ENCODE data around the gene BRD4.
A peak's percentile ranks its signal among the peaks of the same experiment; 100 is the strongest.

BRD4 gene

DNA sequence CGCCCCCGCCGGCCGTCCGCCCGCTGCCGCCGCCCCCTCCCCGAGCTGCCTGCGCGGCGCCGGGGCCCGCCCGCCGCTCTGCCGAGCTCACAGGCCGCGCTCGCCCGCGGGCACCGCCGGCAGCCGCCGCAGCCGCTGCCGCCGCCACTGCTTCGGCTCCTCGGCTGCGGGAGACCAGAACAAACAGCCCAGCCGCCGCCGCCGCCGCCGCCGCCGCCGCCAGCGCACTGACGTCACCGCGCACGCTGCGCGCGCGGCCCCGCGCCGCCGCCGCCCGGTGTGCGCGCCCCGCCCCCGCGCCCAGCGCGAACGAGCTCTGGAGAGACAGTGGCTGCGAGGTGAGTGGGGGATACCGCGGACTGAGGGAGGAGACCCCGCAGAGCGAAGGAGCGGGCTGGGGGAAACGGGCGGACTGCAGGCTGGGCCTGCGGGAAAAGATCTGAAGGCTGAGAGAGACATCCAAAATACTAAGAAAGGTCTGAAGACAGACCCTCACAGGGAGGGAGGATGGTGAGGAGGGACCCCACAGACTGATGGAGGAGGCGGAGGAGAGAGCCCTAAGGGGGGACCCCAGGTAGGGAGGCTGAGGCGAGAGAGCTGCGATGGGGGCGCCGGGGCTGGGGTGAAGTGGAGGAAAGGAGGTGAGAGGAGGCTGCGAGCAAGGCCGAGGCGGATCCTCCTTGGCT lies at the start of gene BRD4:
Gene BRD4, minus strand, starts transcription at position 229 of the 686 bp plus-strand sequence. CDS start 59,440 bp downstream, outside the sequence.
- Histone ChIP-seq H3K27ac (ENCODE audit: low read length) (peak within 1 kb of the TSS; percentile 90), H3K4me3 (ENCODE audit: low read length) (peak within 1 kb of the TSS; percentile 93), H3K9ac (ENCODE audit: low read depth, low read length) (peak within 1 kb of the TSS; percentile 95), H3K27me3 (ENCODE audit: insufficient read depth, low read length) (no peaks in the 10 kb centered on the region), H3K4me1 (ENCODE audit: insufficient read depth, low read length) (peaks cover 6% of the 10 kb centered on the region; the same call in 1 of the 2 replicates), H3K36me3 (ENCODE audit: insufficient read depth, low read depth, low read length) (no peaks in the 10 kb centered on the region), H3K9me3 (ENCODE audit: insufficient read depth, low read depth, low read length) (no peaks in the 10 kb centered on the region)

DNA sequence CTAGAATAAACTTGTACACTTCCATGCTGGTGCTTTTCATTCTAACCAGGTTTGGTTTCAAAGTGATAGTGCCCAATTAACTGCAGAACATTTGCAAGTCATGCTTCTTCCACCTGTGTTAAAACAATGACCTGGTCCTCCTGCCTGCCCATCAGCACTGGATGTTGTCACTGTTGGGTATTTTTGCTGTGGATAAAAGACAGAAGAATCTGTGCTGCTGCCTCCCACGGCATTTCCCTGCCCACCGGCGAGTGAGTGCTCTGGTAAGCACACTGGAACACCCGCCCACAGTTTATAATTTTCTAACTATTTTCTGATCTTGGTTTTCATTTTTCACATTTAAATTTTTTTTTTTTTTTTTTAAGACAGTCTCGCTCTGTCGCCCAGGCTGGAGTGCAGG lies 49.5 kb upstream of the BRD4 start:
- Histone ChIP-seq H3K4me1 (ENCODE audit: insufficient read depth, low read length) (no peaks in the 10 kb centered on the region; the same call in 1 of the 2 replicates), H3K27ac (ENCODE audit: low read length) (no peak overlapping the region), H3K9me3 (ENCODE audit: insufficient read depth, low read depth, low read length) (no peaks in the 10 kb centered on the region), H3K36me3 (ENCODE audit: insufficient read depth, low read depth, low read length) (peaks cover 22% of the 10 kb centered on the region), H3K27me3 (ENCODE audit: insufficient read depth, low read length) (no peaks in the 10 kb centered on the region), H3K4me3 (ENCODE audit: low read length) (no peak overlapping the region), H3K9ac (ENCODE audit: low read depth, low read length) (0 out of 2 replicates have a peak overlapping the region, but pooled peaks have one; percentile 61)

DNA sequence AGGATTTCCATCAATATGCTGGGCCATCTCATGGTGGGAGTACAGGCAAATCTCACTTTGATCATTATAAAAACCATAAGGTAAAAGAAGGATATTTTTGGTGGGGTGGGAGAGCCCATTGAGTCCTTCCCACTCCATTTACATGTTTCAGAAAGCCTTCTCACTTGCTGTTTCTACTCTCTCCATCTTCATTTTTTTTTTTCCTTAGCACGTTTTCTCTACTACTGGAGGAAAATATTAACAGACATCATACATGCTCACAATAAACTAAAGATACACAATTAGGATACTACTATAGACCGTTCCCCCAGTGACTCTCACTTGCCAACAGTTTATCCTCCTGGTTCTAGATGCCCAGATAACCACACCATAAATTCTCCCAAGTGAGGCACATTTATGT lies 49.1 kb upstream of the BRD4 start:
- H3K9ac ChIP-seq (ENCODE audit: low read depth, low read length), result peak overlapping the region; percentile 61; the same call in 1 of the 2 replicates
- no peaks in the 10 kb centered on the region for H3K27me3 ChIP-seq (ENCODE audit: insufficient read depth, low read length)
- H3K4me3 ChIP-seq (ENCODE audit: low read length), result peak overlapping the region; percentile 82
- no peak overlapping the region for H3K27ac ChIP-seq (ENCODE audit: low read length)
- peaks cover 17% of the 10 kb centered on the region for H3K36me3 ChIP-seq (ENCODE audit: insufficient read depth, low read depth, low read length)
- no peaks in the 10 kb centered on the region for H3K9me3 ChIP-seq (ENCODE audit: insufficient read depth, low read depth, low read length)
- H3K4me1 ChIP-seq (ENCODE audit: insufficient read depth, low read length), result no peaks in the 10 kb centered on the region; the same call in 1 of the 2 replicates

DNA sequence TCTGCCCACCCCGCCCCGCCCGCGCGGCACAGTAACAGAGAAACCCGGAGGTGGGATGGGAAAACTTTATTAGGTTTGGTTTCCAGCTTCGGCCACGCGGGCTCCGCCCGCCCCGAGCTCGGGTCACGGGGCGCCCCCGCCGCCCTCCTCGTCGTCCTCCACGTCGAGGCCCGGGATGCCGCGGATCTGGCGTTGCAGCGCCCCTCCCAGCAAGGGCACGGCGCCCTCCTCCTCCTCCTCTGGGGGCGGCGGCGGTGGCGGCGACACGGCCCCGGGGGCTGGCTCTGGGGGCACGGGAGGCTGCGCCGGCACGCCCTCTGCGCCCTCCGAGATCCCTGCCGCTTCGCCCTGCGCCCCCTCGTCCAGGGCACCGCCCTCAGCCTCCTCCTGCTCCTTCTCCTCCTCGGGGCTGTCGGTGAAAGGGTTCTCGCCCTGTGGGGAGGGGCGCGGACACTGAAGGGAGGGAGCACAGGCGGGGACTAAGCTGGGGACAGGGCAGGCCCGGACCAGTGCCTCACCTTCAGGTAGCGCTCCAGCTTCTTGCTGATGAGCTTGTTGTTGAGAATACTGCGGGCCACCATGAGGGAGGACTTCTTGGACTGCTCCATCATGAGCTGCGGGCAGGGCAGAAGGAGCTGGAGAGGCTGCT lies 47.8 kb upstream of the BRD4 start:
- no peaks in the 10 kb centered on the region for H3K27me3 ChIP-seq (ENCODE audit: insufficient read depth, low read length)
- peak overlapping the region; percentile 61 for H3K9ac ChIP-seq (ENCODE audit: low read depth, low read length)
- peaks cover 13% of the 10 kb centered on the region; the same call in 1 of the 2 replicates for H3K36me3 ChIP-seq (ENCODE audit: insufficient read depth, low read depth, low read length)
- H3K9me3 ChIP-seq (ENCODE audit: insufficient read depth, low read depth, low read length), result no peaks in the 10 kb centered on the region
- H3K4me3 ChIP-seq (ENCODE audit: low read length), result peak overlapping the region; percentile 82
- no peaks in the 10 kb centered on the region; the same call in 1 of the 2 replicates for H3K4me1 ChIP-seq (ENCODE audit: insufficient read depth, low read length)
- peak overlapping the region; percentile 67 for H3K27ac ChIP-seq (ENCODE audit: low read length)

DNA sequence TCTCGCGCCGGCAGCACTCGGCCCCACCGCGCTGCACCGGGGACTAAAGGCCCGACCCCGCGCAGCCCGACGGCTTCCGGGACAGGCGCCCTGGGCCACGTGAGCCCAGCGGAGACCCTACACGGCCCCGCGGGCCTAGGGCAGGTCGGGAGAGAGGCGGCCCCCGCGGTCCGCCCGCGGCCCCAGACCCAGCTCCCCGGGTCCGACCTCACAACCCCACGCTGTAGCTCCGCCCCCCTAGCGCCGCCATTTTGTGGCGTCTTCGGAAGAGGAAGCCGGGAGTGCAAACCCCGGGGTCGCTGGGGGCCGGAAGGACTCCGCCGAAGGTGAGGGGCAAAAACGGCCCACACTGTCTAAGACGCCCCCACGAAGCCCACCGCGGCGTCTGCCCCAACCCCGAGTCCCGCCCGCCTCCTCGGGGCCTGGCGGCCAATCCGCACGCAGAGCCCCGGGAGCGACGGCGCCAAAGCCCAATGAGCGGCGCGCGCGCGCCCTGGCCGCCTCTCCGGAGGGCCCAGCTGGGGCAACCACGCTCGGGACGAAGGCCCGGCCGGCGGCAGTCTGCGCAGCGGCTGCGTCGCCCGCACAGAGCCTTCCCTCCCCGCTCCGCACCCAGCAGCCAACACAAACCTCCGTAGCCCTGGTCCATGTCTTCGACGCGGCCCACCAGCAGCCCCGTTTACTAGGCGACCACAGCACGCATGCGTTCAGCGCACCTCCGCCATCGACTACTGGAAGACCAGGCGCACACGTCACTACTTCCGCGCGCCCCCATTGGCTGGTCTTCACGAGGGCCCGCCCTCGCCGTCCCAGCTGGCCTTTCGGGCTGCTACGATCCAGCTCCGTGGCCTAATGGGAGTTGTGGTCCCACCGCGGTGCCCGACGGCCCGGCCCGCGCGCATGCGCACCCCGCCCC lies 47.0 kb upstream of the BRD4 start, which contains the start of gene AKAP8:
Gene AKAP8, minus strand, starts transcription at position 705 of the 916 bp plus-strand sequence. Its CDS starts 56 bp downstream, at position 649.
- H3K27ac ChIP-seq (ENCODE audit: low read length), result peak within 1 kb of the TSS; percentile 75
- H3K4me3 ChIP-seq (ENCODE audit: low read length), result peak within 1 kb of the TSS; percentile 87
- no peaks in the 10 kb centered on the region for H3K9me3 ChIP-seq (ENCODE audit: insufficient read depth, low read depth, low read length)
- no peaks in the 10 kb centered on the region; the same call in 1 of the 2 replicates for H3K4me1 ChIP-seq (ENCODE audit: insufficient read depth, low read length)
- peak within 1 kb of the TSS; percentile 89 for H3K9ac ChIP-seq (ENCODE audit: low read depth, low read length)
- H3K36me3 ChIP-seq (ENCODE audit: insufficient read depth, low read depth, low read length), result peaks cover 13% of the 10 kb centered on the region; the same call in 1 of the 2 replicates
- no peaks in the 10 kb centered on the region for H3K27me3 ChIP-seq (ENCODE audit: insufficient read depth, low read length)

DNA sequence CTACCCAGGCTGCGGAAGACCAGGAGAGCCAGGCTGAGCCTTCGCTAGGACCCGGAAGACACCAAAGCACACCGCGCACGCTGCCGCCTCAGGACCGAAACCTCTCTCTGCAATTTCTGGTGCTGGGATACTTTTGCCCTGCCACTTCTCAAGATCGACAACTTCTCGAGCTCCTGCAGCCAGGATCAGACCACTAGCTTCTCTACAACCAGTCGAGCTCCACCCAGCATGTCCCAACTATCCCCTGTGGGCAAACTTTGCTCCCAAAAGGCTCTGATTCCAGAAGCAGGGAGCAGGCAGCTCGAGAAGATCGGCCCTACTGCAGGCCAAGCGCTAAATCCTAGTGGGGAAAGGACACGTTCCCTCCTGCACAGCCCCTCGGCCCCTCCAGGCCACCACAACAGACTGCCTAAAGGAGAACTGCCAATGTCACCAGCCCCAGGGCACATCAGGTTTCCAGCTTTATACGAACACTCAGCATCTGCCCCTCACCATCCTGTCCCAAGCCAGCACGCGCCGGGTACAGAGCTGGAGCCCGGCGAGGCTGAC lies 46.3 kb upstream of the BRD4 start:
- H3K4me3 ChIP-seq (ENCODE audit: low read length), result peak overlapping the region; percentile 87
- peak overlapping the region; percentile 75 for H3K27ac ChIP-seq (ENCODE audit: low read length)

DNA sequence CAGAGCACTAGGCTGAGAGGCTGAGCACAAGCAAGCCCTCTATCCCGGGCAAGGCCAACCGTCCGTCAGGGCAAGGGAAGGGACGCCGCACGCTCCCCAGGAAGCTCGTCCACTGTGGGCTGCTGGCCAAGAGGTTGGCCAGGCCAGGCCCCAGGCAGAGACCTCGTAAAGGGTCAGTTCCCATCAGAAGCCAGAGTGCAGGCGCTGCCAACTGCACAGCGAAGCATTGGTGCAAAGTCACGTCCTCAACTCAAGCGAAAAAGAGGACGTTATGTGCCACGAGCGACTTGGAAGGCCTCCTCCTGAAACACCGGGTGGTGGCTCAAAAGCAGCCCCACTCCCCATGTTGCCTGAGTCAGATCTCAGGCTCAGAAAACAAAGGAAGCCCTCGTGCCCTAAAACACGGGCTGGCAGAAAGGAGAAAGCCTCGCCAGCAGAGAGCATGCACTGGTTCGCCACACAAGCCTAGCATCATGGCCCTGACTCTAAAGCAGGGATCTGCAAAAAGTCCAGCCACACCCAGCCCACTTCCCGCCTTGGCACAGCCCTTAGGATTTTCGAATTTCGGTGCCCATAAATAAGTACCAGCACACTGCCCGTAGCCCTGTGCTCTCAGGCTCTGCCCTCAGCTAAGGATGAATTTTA lies 42.6 kb upstream of the BRD4 start:
- Histone ChIP-seq H3K27ac (ENCODE audit: low read length) (no peak overlapping the region), H3K36me3 (ENCODE audit: insufficient read depth, low read depth, low read length) (peaks cover 39% of the 10 kb centered on the region), H3K4me1 (ENCODE audit: insufficient read depth, low read length) (no peaks in the 10 kb centered on the region; the same call in 1 of the 2 replicates), H3K9me3 (ENCODE audit: insufficient read depth, low read depth, low read length) (no peaks in the 10 kb centered on the region), H3K27me3 (ENCODE audit: insufficient read depth, low read length) (no peaks in the 10 kb centered on the region), H3K4me3 (ENCODE audit: low read length) (no peak overlapping the region), H3K9ac (ENCODE audit: low read depth, low read length) (no peak overlapping the region)

More for the DNA sequence above, 46.3 kb upstream of the BRD4 start:
- H3K9me3 ChIP-seq (ENCODE audit: insufficient read depth, low read depth, low read length), result no peaks in the 10 kb centered on the region
- H3K27me3 ChIP-seq (ENCODE audit: insufficient read depth, low read length), result no peaks in the 10 kb centered on the region
- no peaks in the 10 kb centered on the region; the same call in 1 of the 2 replicates for H3K4me1 ChIP-seq (ENCODE audit: insufficient read depth, low read length)
- peaks cover 15% of the 10 kb centered on the region; the same call in 1 of the 2 replicates for H3K36me3 ChIP-seq (ENCODE audit: insufficient read depth, low read depth, low read length)
- peak overlapping the region; percentile 89 for H3K9ac ChIP-seq (ENCODE audit: low read depth, low read length)

DNA sequence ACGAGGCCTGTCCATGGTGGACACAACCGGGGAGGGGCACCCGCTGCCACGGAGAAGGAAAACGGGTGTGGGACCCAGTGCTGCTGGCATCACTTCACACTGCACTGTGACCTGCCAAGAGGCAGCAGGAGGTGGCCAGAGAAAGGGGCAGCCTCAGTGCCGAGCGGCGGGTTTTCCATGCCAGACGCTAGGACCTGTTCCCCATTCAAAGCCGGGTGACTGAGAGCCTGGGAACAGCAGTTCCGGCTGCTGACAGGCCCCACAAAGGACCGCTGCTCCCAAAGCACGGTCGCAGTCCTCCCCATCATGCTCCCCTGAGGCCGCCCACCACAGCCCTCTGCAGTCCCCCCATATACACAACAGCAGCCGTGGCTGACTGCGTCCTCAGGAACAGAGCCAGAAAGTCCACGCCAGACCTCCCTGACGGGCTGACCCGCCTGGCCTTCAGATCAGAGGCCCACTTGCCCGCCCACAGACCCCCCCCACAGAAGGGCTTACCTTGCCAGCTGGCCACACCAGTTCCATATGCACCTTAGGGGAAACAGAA lies 41.8 kb upstream of the BRD4 start:
- Histone ChIP-seq H3K36me3 (ENCODE audit: insufficient read depth, low read depth, low read length) (peaks cover 46% of the 10 kb centered on the region), H3K27ac (ENCODE audit: low read length) (no peak overlapping the region), H3K27me3 (ENCODE audit: insufficient read depth, low read length) (no peaks in the 10 kb centered on the region), H3K4me3 (ENCODE audit: low read length) (no peak overlapping the region), H3K9ac (ENCODE audit: low read depth, low read length) (no peak overlapping the region), H3K9me3 (ENCODE audit: insufficient read depth, low read depth, low read length) (no peaks in the 10 kb centered on the region), H3K4me1 (ENCODE audit: insufficient read depth, low read length) (no peaks in the 10 kb centered on the region; the same call in 1 of the 2 replicates)

DNA sequence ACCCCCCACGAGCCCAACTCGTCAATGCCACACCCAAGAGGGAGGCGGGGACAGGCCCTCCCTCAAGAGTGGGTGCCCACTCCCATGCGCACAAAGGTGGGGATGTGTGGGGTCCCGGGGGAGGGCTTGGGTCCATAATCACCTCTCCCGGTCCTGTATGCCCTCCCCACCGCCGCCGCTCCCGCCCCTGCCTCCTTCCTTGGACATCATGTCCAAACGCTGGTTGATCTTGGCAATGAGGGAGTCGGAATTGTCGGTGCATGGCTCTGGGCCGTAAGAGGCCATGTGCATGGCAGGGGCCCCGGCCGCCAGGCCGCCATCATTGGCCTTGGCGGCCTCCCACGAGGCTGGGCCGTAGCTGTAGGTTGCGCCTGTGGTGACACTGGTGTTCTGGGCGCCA lies 41.3 kb upstream of the BRD4 start:
- Histone ChIP-seq H3K9ac (ENCODE audit: low read depth, low read length) (no peak overlapping the region), H3K4me1 (ENCODE audit: insufficient read depth, low read length) (no peaks in the 10 kb centered on the region; the same call in 1 of the 2 replicates), H3K36me3 (ENCODE audit: insufficient read depth, low read depth, low read length) (peaks cover 51% of the 10 kb centered on the region), H3K27me3 (ENCODE audit: insufficient read depth, low read length) (no peaks in the 10 kb centered on the region), H3K4me3 (ENCODE audit: low read length) (no peak overlapping the region), H3K9me3 (ENCODE audit: insufficient read depth, low read depth, low read length) (no peaks in the 10 kb centered on the region), H3K27ac (ENCODE audit: low read length) (no peak overlapping the region)

DNA sequence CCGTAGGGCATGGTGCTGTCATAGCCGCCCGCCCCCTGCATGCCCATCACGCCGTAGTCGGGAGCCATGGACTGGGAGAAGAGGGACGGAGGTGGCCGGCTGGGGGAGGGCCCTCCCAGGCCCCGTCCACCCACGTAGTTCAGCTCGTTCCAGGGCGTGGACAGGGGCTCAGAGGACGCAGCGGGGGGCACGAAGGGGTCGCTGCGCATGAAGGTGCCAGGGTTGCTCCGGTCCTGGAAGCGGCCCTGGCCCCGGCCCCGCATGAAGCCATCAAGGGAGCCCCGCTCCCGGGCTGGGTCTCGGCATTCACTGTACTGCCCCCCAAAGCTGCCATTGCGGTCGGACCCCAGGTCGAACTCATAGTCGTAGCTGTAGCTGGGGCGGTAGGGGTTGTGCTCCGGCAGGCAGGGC lies 40.6 kb upstream of the BRD4 start:
- H3K9me3 ChIP-seq (ENCODE audit: insufficient read depth, low read depth, low read length), result no peaks in the 10 kb centered on the region
- H3K27me3 ChIP-seq (ENCODE audit: insufficient read depth, low read length), result no peaks in the 10 kb centered on the region
- H3K4me1 ChIP-seq (ENCODE audit: insufficient read depth, low read length), result no peaks in the 10 kb centered on the region; the same call in 1 of the 2 replicates
- no peak overlapping the region for H3K9ac ChIP-seq (ENCODE audit: low read depth, low read length)
- H3K4me3 ChIP-seq (ENCODE audit: low read length), result no peak overlapping the region
- no peak overlapping the region for H3K27ac ChIP-seq (ENCODE audit: low read length)
- peaks cover 59% of the 10 kb centered on the region for H3K36me3 ChIP-seq (ENCODE audit: insufficient read depth, low read depth, low read length)

Data from iPS-20b (cell line).